ENCODE measurements around the gene CXXC1. TPM values are rescaled to one million over a fixed set of nuclear protein-coding genes. Genes with fewer than 3 reads are reported as not detected.
"Not testable (repeated sequence)": the region's sequence is repeated elsewhere in the genome, so short reads cannot be mapped to it uniquely, and the experiment has no call there.

Gene CXXC1
- total RNA-seq, 1 donor from 2014 or later, result 35.1 TPM

GRCh38 chr18:50276452-50276851 lies 11.0 kb downstream of the CXXC1 start:
- DNase-seq (ENCODE audit: low spot score) (no peak), ATAC-seq (no peak)

- no peak for ATAC-seq
- DNase-seq (ENCODE audit: low spot score), result no peak
These were observed 11.9 kb downstream of the CXXC1 start for GRCh38 chr18:50275503-50276036.

GRCh38 chr18:50274941-50275340 lies 12.6 kb downstream of the CXXC1 start:
- no peak for ATAC-seq
- no peak for DNase-seq (ENCODE audit: low spot score)

- DNase-seq (ENCODE audit: low spot score) (no peak), ATAC-seq (no peak)
These were observed 13.4 kb downstream of the CXXC1 start for GRCh38 chr18:50274044-50274442.

GRCh38 chr18:50273203-50274043 lies 14.1 kb downstream of the CXXC1 start:
- no peak for ATAC-seq

GRCh38 chr18:50272568-50272967 lies 14.9 kb downstream of the CXXC1 start:
- ATAC-seq, result no peak

More at GRCh38 chr18:50273203-50274043, 14.1 kb downstream of the CXXC1 start:
- DNase-seq (ENCODE audit: low spot score), result no peak

DNA sequence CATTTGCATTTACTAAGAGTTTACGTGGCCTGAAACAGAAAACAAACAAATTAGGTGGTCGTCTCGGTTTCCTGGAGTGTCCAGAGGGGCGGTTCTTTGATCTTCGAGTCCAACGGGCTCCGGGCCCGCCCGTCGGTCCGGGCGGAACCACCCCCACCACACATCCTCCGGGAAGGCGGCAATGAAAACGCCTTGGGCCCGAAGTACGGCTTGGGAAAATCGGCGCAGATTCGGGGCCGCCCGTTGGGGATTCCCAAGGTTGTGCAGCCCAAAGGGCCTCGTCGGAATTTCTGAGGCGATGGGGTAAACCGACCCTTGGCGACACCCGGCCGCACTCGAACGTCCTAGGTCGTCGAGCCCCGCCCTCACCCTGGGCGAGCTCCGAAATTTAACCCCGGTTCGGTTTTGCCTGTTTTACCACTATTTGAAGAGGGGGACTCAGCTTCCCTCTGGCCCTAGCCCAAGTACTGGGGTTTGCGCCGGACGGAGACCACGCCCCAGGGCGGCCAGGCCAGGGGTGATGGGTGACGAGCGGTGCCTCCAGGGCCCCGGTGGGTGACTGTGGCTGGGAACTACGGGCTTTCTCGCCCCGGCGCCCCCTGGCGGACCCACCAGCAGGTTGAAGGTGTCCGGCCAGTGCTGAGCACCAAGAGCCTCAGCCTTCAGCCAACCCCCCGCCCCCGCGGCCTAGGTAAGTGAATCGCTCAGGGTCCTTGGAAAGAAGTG lies 19.3 kb downstream of the CXXC1 start:
- peak; percentile 86 for ATAC-seq

More at GRCh38 chr18:50272568-50272967, 14.9 kb downstream of the CXXC1 start:
- no peak for DNase-seq (ENCODE audit: low spot score)

DNA sequence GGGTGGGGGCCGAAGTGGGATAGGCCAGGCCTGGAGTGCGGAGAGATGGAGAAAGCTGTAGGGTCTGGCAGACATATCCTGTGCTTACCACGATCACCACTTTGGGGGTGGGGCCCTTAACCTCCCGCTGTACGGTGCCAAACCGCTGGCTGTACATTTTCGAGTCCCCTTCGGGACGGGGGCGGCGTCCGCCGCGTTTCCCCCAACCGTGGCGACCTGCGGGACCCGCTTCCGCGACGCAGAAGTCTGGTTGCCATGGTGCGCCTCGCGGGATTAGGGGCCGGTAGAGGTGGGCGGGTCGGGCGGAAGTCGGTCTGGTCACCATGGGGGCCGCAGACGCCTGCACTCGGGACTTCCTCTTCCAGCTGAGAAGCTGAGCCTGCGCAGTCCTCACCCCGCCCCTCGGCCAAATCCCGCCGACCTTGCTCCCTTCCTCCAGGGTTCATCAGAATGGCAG lies 21.2 kb downstream of the CXXC1 start, which contains the start of gene CFAP53:
Gene CFAP53 (minus strand): TSS at position 248 of the 457 bp plus-strand sequence. CDS start 91 bp downstream, at position 157.
- peak; percentile 94 for ATAC-seq
- peak; percentile 93 for DNase-seq (ENCODE audit: low spot score)

More for the DNA sequence above, 19.3 kb downstream of the CXXC1 start:
- peak; percentile 85 for DNase-seq (ENCODE audit: low spot score)

- ATAC-seq, result no peak
These were observed 24.5 kb downstream of the CXXC1 start for GRCh38 chr18:50262977-50263376.

DNA sequence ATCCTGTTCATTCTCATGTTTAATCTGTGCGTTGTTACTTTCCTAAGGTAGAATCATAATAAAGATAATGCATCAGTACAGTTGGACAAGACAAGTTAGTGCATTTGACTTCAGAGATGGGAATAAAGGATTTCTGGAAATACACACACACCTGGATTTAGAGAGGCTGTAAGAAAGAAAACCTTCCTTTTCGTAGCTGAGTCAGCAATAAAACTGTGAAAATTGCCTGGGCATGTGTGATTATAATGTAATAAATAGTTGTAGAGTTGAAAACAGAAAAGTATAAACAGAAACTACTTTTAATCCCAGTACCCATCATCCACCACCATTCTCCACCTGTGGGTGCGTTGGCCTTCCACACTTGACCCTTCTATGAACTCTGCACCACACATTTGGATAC lies 36.6 kb downstream of the CXXC1 start:
- no peak for ATAC-seq
- no peak for DNase-seq (ENCODE audit: low spot score)

More at GRCh38 chr18:50262977-50263376, 24.5 kb downstream of the CXXC1 start:
- DNase-seq (ENCODE audit: low spot score), result no peak

DNA sequence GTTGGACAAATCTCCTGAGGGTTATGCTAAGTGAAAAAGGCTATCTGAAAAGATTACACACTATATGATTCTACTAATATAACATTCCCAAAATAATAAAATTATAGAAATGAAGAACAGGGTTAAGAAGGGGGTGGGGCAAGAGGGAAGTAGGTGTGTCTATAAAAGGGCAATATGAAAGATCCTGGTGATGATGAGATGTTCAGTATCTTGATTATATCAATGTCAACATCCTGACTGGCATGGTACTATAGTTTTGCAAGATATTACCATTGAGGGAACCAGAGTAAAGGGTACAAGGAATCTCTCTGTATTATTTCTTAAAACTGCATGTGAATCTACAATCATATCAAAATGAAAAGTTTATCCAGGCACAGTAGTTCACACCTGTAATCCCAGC lies 37.9 kb downstream of the CXXC1 start:
- ATAC-seq, result no peak

DNA sequence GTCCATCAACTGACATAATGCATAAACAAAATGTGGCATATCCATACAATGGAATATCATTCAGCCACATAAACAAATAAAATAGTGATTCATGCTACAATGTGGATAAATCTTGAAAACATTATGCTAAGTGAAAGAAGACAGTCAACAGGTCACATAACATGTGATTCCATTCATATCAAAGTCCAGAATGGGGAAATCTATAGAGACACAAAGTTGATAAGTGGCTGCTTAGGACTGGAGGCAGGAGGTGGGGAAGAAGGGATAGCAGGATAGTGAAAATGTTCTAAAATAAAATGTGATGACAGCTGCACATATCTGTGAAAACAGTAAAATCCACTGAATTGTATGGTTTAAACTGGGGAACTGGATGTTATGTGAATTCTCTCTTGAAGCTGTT lies 39.9 kb downstream of the CXXC1 start:
- ATAC-seq (peak; percentile 29), DNase-seq (ENCODE audit: low spot score) (no peak)

More for the DNA sequence above, 37.9 kb downstream of the CXXC1 start:
- DNase-seq (ENCODE audit: low spot score), result no peak

DNA sequence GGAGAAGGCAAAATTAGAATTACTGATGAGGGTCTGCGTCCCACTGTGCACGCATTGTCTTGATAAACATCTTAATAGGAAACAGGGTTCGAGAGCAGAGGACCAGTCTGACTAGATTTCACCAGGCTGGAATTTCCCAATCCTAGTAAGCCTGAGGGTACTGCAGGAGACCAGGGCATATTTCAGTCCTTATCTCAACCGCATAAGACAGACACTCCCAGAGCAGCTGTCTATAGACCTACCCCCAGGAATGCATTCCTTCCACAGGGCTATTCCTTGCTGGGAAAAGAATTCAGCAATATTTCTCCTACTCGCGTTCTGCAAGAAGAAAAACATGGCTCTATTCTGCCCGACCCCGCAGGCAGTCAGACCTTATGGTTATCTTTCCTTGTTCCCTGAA lies 45.7 kb downstream of the CXXC1 start:
- ATAC-seq; DNase-seq (ENCODE audit: low spot score): not testable (repeated sequence)

- DNase-seq (ENCODE audit: low spot score) (no peak), ATAC-seq (no peak)
These were observed 47.4 kb downstream of the CXXC1 start for GRCh38 chr18:50240080-50240563.

- DNase-seq (ENCODE audit: low spot score) (no peak), ATAC-seq (no peak)
These were observed 55.1 kb downstream of the CXXC1 start for GRCh38 chr18:50232419-50232818.

Other genes with a start within 250 kb of the CXXC1 start
- gene MYO5B, start 92.5 kb downstream of the CXXC1 start, total RNA-seq, result 16.1 TPM
- gene CFAP53, start 21.2 kb downstream of the CXXC1 start, total RNA-seq, result 0.25 TPM
- gene MBD1, start 6.2 kb downstream of the CXXC1 start, total RNA-seq, result 33.6 TPM
- 0.15 TPM for gene SKA1, start 87.4 kb upstream of the CXXC1 start, total RNA-seq

All from left lobe of liver (tissue), 2 donors.